ENCODE measurements around the gene NXNL1.
A peak's percentile ranks its signal among the peaks of the same experiment; 100 is the strongest.

The NXNL1 gene

DNA sequence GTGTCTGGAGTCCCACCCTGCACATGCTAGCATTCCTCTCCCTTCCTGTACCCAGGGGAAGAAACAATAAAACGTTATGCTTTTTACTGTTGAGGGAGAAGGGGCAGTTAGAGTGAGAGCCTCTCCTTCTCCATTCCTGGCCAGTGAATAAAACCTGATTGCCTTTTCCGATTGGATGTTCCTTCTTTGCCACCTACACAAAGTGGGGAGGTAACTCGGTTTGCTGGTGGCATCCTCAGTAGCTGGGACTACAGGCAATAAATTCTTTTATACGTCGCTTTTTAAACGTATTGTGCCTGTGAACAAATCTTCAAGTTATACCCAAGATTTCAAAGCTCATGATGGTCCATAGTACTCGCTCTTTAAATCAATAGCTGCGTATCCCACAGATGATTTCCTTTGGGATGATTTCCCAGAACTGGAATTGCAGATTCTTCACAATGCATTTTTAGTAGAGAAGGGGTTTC, 41.5 kb downstream of the NXNL1 start:
- DNase-seq = no peak

DNA sequence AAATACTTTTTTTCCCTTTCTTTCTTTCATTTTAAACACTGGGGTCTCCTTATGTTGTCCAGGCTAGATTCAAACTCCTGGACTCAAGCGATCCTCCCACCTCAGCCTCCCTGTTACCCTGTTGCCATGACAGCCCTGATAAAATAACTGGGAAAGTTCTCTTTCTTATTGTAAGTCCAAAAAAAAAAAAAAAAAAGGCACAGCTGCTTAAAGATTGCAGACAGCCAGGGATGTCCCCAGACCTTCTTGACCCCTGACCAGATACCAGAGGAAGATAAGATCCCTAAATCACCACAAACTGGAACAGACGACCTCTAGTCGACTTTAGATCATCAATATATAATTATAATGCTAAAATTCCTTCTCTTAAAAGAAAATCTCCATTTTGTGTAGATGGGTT, 42.0 kb downstream of the NXNL1 start:
- no peak for DNase-seq

DNA sequence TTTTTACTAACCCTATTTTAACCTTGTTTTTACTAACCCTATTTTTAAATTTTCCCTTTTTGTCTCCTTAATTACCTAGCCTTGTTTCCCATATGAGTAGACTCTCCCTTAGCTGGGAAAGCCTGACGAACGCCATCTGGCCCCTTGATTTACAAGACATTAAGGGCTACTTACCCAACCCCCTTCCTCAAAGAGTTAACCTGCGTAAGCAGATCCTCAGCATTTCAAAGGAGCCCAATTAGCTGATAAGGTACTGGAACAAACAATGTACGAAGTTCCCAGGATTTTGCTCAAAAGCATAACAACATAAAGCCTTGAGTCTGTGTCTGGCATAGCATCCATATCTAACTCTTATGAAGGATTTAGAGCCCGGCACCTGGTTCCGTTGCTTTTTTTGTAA, 45.6 kb downstream of the NXNL1 start:
- no peak for DNase-seq

DNA sequence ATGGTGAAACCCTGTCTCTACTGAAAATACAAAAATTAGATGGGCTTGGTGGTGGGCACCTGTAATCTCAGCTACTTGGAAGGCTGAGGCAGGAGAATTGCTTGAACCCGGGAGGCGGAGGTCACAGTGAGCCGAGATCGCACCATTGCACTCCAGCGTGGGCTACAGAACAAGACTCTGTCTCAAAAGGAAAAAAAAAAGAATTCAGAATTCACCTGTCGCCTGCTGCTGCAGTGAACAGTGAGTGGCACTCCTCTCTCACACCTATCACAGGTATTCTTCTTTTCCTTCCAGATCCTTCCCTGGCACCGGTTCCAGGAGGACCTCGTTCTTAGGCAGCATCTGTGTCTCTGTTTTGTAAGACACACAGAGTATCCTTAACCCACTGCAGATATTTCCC, 46.6 kb downstream of the NXNL1 start:
- no peak for DNase-seq

DNA sequence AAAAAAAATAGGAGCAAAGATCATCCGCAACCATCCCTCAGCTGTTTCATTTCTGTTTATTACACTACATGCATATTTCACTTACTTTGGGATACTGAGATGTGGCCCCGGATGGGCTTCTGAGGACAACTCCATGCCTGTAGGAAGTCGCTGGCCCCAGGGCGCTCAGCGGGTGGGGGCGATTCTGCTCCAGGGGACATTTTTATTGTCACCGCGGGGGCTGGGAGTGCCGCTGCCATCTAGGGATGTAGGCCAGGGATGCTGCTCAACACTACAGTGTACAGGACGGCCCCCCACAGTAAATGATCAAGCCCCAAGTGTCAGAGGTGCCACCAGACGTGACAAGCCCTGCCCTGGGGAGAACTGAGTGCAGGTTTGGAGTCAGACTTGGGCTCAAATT, 48.9 kb downstream of the NXNL1 start:
- DNase-seq = no peak

DNA sequence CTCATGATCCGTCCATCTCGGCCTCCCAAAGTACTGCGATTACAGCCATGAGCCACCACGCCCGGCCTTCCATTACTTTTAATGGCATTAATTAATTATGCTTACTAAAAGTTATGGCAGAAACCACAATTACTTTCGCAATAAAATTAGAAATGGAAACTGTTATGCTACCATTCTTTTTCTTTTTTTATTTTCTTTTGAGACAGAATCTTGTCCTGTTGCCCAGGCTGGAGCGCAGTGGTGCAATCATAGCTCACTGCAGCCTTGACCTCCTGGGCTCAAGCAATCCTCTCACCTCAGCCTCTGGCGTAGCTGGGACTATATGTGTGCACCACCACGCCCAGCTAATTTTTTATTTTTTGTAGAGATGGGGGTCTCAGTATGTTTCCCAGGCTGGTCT, 50.7 kb downstream of the NXNL1 start:
- no peak for DNase-seq

DNA sequence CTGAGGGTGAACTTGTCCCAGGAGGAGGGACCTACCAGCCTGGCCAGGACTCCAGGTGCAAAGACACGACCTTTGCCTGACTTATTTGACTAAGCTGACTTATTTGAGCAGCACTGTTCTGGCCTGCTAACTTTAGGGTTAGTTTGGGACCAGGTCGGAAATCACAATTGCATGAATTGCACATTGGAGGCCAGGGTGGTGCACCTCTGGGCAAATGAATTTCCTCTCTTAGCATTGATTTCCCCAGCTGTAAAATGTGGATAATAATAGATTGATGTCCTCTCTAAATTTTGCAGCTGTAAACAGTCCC, 53.9 kb downstream of the NXNL1 start:
- peak; percentile 34 for DNase-seq

DNA sequence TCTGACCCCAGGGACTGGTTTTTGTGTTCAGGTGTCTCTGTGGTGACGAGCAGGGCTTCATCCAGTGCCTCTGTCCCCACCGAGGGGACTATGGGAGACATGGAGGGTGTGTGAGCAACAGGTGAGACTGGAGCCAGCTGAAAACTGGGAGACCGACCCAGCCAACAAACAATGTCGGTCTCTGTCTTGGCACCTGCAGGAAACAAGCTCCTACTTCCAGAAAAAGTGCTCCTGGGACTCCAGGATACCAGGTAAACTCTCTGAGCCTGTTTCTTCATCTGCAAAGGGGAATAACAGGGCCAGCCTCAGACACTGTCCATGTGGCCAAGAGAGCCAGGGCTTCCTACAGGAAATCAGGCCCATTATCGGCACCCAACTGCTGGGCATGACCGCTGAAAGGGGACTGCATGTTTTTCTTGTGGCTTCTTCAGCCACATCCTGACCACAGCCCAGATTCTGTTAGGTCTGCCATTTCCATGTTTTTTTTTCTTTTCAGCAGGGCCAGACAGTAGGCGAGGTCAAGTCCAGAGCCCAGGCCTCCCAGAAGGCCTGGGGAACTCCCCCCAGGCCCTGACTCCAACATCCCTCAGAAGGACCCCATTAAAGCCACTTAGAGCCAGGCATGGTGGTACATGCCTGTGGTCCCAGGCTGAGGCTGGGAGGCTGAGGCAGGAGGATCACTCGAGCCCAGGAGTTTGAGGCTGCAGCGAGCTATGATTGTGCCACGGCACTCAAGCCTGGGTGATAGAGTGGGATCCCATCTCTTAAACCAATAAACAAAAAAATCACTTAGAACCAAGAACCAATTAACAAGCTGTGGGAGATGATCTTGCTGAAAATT, 54.5 kb downstream of the NXNL1 start:
- DNase-seq = peak; percentile 73
